H9 (cell line): ENCODE data around the gene IL18BP. TPM values are rescaled to one million over a fixed set of nuclear protein-coding genes. Genes with fewer than 3 reads are reported as not detected.

Experiments used
- DNase-seq: peaks from one replicate; pipeline ENCODE4 v3.0.0-alpha.2; 2017
- H2AFZ ChIP-seq: one replicate; pipeline ENCODE4 v1.6.1; 2013; ENCODE audit warnings: mild to moderate bottlenecking, low read length, control low read depth, moderate library complexity
- H2AK5ac ChIP-seq: 2 replicates; pipeline ENCODE4 v1.6.1; 2013; ENCODE audit warnings: low read length, control low read depth, mixed read lengths; ENCODE audit not compliant: insufficient read length
- H2BK120ac ChIP-seq: one replicate; pipeline ENCODE4 v1.6.1; 2013; ENCODE audit warnings: low read depth, mild to moderate bottlenecking, low read length, control low read depth, inconsistent platforms; ENCODE audit not compliant: poor library complexity, severe bottlenecking
- H2BK12ac ChIP-seq: 2 replicates; pipeline ENCODE4 v1.6.1; 2013; ENCODE audit warnings: low read length, control low read depth, mixed read lengths, low read depth; ENCODE audit not compliant: insufficient read length
- H2BK15ac ChIP-seq: 2 replicates; pipeline ENCODE4 v1.6.1; 2013; ENCODE audit warnings: low read depth, low read length, control low read depth
- H2BK20ac ChIP-seq: one replicate; pipeline ENCODE4 v1.6.1; 2013; ENCODE audit warnings: low read depth, mild to moderate bottlenecking, low read length, control low read depth, inconsistent platforms; ENCODE audit not compliant: poor library complexity, severe bottlenecking
- H2BK5ac ChIP-seq: 2 replicates; pipeline ENCODE4 v1.6.1; 2013; ENCODE audit warnings: low read length, control low read depth, mixed read lengths; ENCODE audit not compliant: insufficient read length
- H3K14ac ChIP-seq: 2 replicates; pipeline ENCODE4 v1.6.1; 2013; ENCODE audit warnings: low read length, control low read depth; ENCODE audit not compliant: insufficient read depth
- H3K18ac ChIP-seq: 2 replicates; pipeline ENCODE4 v1.6.1; 2013; ENCODE audit warnings: low read depth, mild to moderate bottlenecking, mixed read lengths, low read length, control low read depth; ENCODE audit not compliant: insufficient read length
- H3K23ac ChIP-seq: 2 replicates; pipeline ENCODE4 v1.6.1; 2013; ENCODE audit warnings: low read length, control low read depth, mixed read lengths, low read depth; ENCODE audit not compliant: insufficient read length
- H3K23me2 ChIP-seq: 2 replicates; pipeline ENCODE4 v1.6.1; 2013; ENCODE audit warnings: low read depth, mild to moderate bottlenecking, mixed read lengths, low read length, control low read depth; ENCODE audit not compliant: insufficient read length, poor library complexity, severe bottlenecking
- H3K27ac ChIP-seq: 2 replicates; pipeline ENCODE4 v1.5.1; 2013; ENCODE audit warnings: low read length, control low read depth, mixed read lengths, low read depth; ENCODE audit not compliant: insufficient read length
- H3K27me3 ChIP-seq: 2 replicates; pipeline ENCODE4 v1.6.1; 2013; ENCODE audit warnings: low read length, control low read depth, inconsistent platforms; ENCODE audit not compliant: insufficient read depth
- H3K4ac ChIP-seq: 2 replicates; pipeline ENCODE4 v1.6.1; 2013; ENCODE audit warnings: low read depth, mild to moderate bottlenecking, control low read depth, inconsistent platforms, low read length, moderate library complexity
- H3K4me1 ChIP-seq: 2 replicates; pipeline ENCODE4 v1.6.1; 2013; ENCODE audit warnings: low read length, control low read depth, inconsistent platforms; ENCODE audit not compliant: insufficient read depth
- H3K4me2 ChIP-seq: 2 replicates; pipeline ENCODE4 v1.6.1; 2013; ENCODE audit warnings: low read length, control low read depth, mixed read lengths; ENCODE audit not compliant: insufficient read length, insufficient read depth
- H3K56ac ChIP-seq: 2 replicates; pipeline ENCODE4 v1.6.1; 2013; ENCODE audit warnings: low read depth, mild to moderate bottlenecking, mixed read lengths, low read length, control low read depth; ENCODE audit not compliant: insufficient read length
- H3K79me1 ChIP-seq: 2 replicates; pipeline ENCODE4 v1.6.1; 2013; ENCODE audit warnings: low read depth, mild to moderate bottlenecking, moderate library complexity, low read length, control low read depth, inconsistent platforms; ENCODE audit not compliant: insufficient read depth, poor library complexity, severe bottlenecking
- H3K79me2 ChIP-seq: 2 replicates; pipeline ENCODE4 v1.6.1; 2013; ENCODE audit warnings: low read length, control low read depth, inconsistent platforms; ENCODE audit not compliant: insufficient read depth
- H3K9ac ChIP-seq: 2 replicates; pipeline ENCODE4 v1.6.1; 2013; ENCODE audit warnings: low read length, control low read depth, mixed read lengths; ENCODE audit not compliant: insufficient read length; ENCODE audit errors: extremely low read depth
- H3K9me3 ChIP-seq: one replicate; pipeline ENCODE4 v1.6.1; 2013; ENCODE audit warnings: low read depth, low read length, inconsistent platforms; ENCODE audit not compliant: control insufficient read depth
- H3T11ph ChIP-seq: one replicate; pipeline ENCODE4 v1.6.1; 2013; ENCODE audit warnings: mild to moderate bottlenecking, low read length, control low read depth, inconsistent platforms
- H4K20me1 ChIP-seq: one replicate; pipeline ENCODE4 v1.6.1; 2013; ENCODE audit not compliant: control insufficient read depth, insufficient read length, insufficient read depth
- H4K5ac ChIP-seq: 2 replicates; pipeline ENCODE4 v1.6.1; 2013; ENCODE audit warnings: low read depth, mild to moderate bottlenecking, mixed read lengths, low read length, control low read depth; ENCODE audit not compliant: insufficient read length
- H4K8ac ChIP-seq: replicated peaks from 2 replicates; pipeline ENCODE4 v1.6.1; 2013; ENCODE audit warnings: low read length, control low read depth, mixed read lengths, low read depth; ENCODE audit not compliant: insufficient read length
- H4K91ac ChIP-seq: 2 replicates; pipeline ENCODE4 v1.6.1; 2013; ENCODE audit warnings: low read depth, mild to moderate bottlenecking, moderate library complexity, mixed read lengths, low read length, control low read depth; ENCODE audit not compliant: insufficient read length
- H3K27ac Mint-ChIP-seq, 3 experiments: 2 replicates in 2 of 3; 3 replicates in 1 of 3; pipeline ENCODE4 v1.8.0; 2020 to 2021; ENCODE audit warnings: mixed read lengths in 3 of 3, mild to moderate bottlenecking in 1 of 3, moderate library complexity in 1 of 3
- H3K27me3 Mint-ChIP-seq: 2 replicates; pipeline ENCODE4 v1.8.0; 2021; ENCODE audit warnings: low read depth, mild to moderate bottlenecking, moderate library complexity, mixed read lengths
- H3K36me3 Mint-ChIP-seq, 3 experiments: 2 replicates in 2 of 3; 3 replicates in 1 of 3; pipeline ENCODE4 v1.8.0; 2020 to 2021; ENCODE audit warnings: low read depth in 3 of 3, mixed read lengths in 3 of 3; ENCODE audit not compliant: insufficient read depth in 1 of 3
- H3K4me1 Mint-ChIP-seq, 2 experiments: 2 replicates each; pipeline ENCODE4 v1.8.0; 2020; ENCODE audit warnings: mixed read lengths in 2 of 2
- H3K4me3 Mint-ChIP-seq, 2 experiments: 2 replicates in 1 of 2; 3 replicates in 1 of 2; pipeline ENCODE4 v1.8.0; 2020 to 2021; ENCODE audit warnings: mild to moderate bottlenecking in 2 of 2, mixed read lengths in 2 of 2, moderate library complexity in 1 of 2
- H3K9me3 Mint-ChIP-seq, 2 experiments: 2 replicates in 1 of 2; 3 replicates in 1 of 2; pipeline ENCODE4 v1.8.0; 2020; ENCODE audit warnings: mild to moderate bottlenecking in 2 of 2, mixed read lengths in 2 of 2, moderate library complexity in 1 of 2
- CTCF ChIP-seq: fragments of 200-600 bp; sonication (generic); conservative IDR thresholded peaks from 3 replicates; pipeline ENCODE4 v1.8.0; 2021; ENCODE audit warnings: antibody characterized with exemption, mild to moderate bottlenecking
- WGBS: extraction: QIAGEN DNeasy Blood & Tissue Kit; methylation state at CpG from one replicate; pipeline ENCODE4 v1.1.7; 2013; ENCODE audit warnings: missing lambda C conversion rate, low lambda C conversion rate, mixed read lengths; ENCODE audit not compliant: insufficient read length; ENCODE audit errors: extremely low coverage; 5-methylcytosine and 5-hydroxymethylcytosine counted together
- total RNA-seq: library from RNA; stranded (reverse); gene quantifications from 2 replicates; pipeline ENCODE4 v1.2.1, GENCODE V29; 2021

The IL18BP gene
- total RNA-seq, 1 experiment from 2014 or later: 10.2 TPM

- Histone ChIP-seq H4K5ac (no peak overlapping the region), H3K79me2 (no peaks in the 10 kb centered on the region; the same call in 1 of the 2 replicates), H2BK120ac (no peak overlapping the region), H4K20me1 (no peaks in the 10 kb centered on the region), H2BK12ac (no peak overlapping the region), H2AFZ (no peak overlapping the region), H3K4ac (no peak overlapping the region), H3T11ph (no peak overlapping the region), H3K23ac (no peak overlapping the region), H3K27me3 (no peaks in the 10 kb centered on the region), H2BK5ac (no peak overlapping the region), H3K56ac (no peak overlapping the region), H3K4me2 (no peak overlapping the region), H2BK15ac (no peak overlapping the region), H3K9me3 (no peaks in the 10 kb centered on the region), H2AK5ac (no peak overlapping the region), H3K27ac (no peak overlapping the region), H3K79me1 (no peaks in the 10 kb centered on the region), H4K8ac (no peak overlapping the region), H3K4me1 (no peaks in the 10 kb centered on the region), H3K14ac (no peak overlapping the region), H3K23me2 (no peaks in the 10 kb centered on the region), H3K9ac (no peak overlapping the region), H3K18ac (no peak overlapping the region), H4K91ac (no peak overlapping the region), H2BK20ac (no peak overlapping the region)
- H3K9me3 Mint-ChIP-seq: no peaks in the 10 kb centered on the region
- H3K4me3 Mint-ChIP-seq: no peak overlapping the region
- no peaks in the 10 kb centered on the region for H3K27me3 Mint-ChIP-seq
- H3K4me1 Mint-ChIP-seq: peaks cover 10% of the 10 kb centered on the region in 2 experiments
- H3K36me3 Mint-ChIP-seq: peaks cover 27 to 78% (median 66%) of the 10 kb centered on the region in 3 experiments
- H3K27ac Mint-ChIP-seq: peak overlapping the region in 1 of 3 experiments; percentile 39; a peak in 1 of 7 replicates
- no peak for TF ChIP-seq CTCF
- no peak for DNase-seq
- WGBS: no CpG with 5 or more reads among the region's 5 CpGs
Measured at GRCh38 chr11:72024069-72024754, 25.5 kb downstream of the IL18BP start.
